SIG-M5 treated with dmso at 0.1 percent for 504 hours (cell line): ENCODE data around the gene LTBP2.

Experiments used
- DNase-seq: peaks from one replicate; lab custom pipeline; 2025; ENCODE audit not compliant: unreplicated experiment; lab: John Stamatoyannopoulos, UW

LTBP2 gene

GRCh38 chr14:74491956-74492775, 119.9 kb downstream of the LTBP2 start:
- DNase-seq, result peak; percentile 10

GRCh38 chr14:74490486-74490885, 121.6 kb downstream of the LTBP2 start:
- DNase-seq, result no peak

GRCh38 chr14:74488786-74489397, 123.1 kb downstream of the LTBP2 start:
- DNase-seq, result peak; percentile 39

- no peak for DNase-seq
These were observed 125.9 kb downstream of the LTBP2 start for GRCh38 chr14:74486164-74486563.

GRCh38 chr14:74483321-74483720, 128.7 kb downstream of the LTBP2 start:
- DNase-seq, result no peak

GRCh38 chr14:74482571-74482970, 129.5 kb downstream of the LTBP2 start:
- no peak for DNase-seq

GRCh38 chr14:74480046-74480445, 132.0 kb downstream of the LTBP2 start:
- no peak for DNase-seq

- DNase-seq, result no peak
These were observed 132.9 kb downstream of the LTBP2 start for GRCh38 chr14:74478996-74479635.

GRCh38 chr14:74476607-74477006, 135.4 kb downstream of the LTBP2 start:
- no peak for DNase-seq

- no peak for DNase-seq
These were observed 135.9 kb downstream of the LTBP2 start for GRCh38 chr14:74476107-74476506.

GRCh38 chr14:74475678-74476077, 136.4 kb downstream of the LTBP2 start:
- DNase-seq, result no peak

GRCh38 chr14:74474376-74474775, 137.7 kb downstream of the LTBP2 start:
- peak; percentile 4 for DNase-seq

- DNase-seq, result peak; percentile 40
These were observed 139.4 kb downstream of the LTBP2 start for GRCh38 chr14:74472601-74473000.

- no peak for DNase-seq
These were observed 142.2 kb downstream of the LTBP2 start for GRCh38 chr14:74469548-74470518.

- no peak for DNase-seq
These were observed 143.5 kb downstream of the LTBP2 start for GRCh38 chr14:74468513-74468912.

GRCh38 chr14:74465335-74465734, 146.7 kb downstream of the LTBP2 start:
- no peak for DNase-seq

- DNase-seq, result no peak
These were observed 147.3 kb downstream of the LTBP2 start for GRCh38 chr14:74464785-74465184.

- no peak for DNase-seq
These were observed 148.3 kb downstream of the LTBP2 start for GRCh38 chr14:74463697-74464096.

- DNase-seq, result no peak
These were observed 149.0 kb downstream of the LTBP2 start for GRCh38 chr14:74462993-74463392.

GRCh38 chr14:74459976-74460375, 152.1 kb downstream of the LTBP2 start:
- DNase-seq, result no peak
